Measurements from ENCODE around the gene MYL9.

Gene MYL9

DNA sequence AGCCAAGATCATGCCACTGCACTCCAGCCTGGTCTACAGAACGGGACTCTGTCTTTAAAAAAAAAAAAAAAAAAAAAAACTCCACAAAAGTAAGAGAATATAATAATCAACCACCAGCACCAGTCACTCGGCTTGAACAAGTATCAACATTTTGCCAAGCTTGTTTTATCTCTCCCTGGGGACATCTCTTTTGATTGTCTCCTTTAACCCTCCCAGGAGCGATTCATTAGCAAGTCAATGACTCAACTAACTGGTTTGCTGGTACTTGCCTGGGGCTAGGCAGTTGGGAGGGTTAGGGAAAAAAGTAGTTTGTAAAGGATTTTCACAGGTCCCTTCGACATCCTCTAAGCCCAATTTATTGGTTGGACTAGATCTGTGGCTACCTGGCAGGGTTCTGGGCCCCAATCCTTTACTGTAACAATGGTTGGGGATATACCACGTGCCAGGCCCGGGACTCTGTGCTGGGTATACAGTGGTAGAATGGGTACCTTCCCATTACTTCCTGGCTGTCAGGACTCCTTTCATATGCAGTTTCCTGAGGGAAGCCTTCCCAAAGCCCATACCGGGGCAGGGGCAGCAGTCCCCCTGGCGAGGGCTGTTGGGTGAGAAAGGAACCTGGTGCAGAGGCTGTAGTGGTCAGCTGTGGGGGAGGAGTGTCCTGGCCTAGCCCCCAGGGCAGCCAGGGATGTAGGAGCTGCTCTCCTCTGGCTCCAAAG, 44.2 kb downstream of the MYL9 start:
- no peak overlapping the region for H3K4me3 ChIP-seq (ENCODE audit: low read length in 2 of 2)
- H3K9ac ChIP-seq (ENCODE audit: low read length in 2 of 2), result no peak overlapping the region
- H3K9me3 ChIP-seq (ENCODE audit: control insufficient read depth in 2 of 2, low read length in 2 of 2), result no peaks in the 10 kb centered on the region
- H3K27me3 ChIP-seq (ENCODE audit: control insufficient read depth in 1 of 2, insufficient read depth in 2 of 2, low read length in 2 of 2), result no peaks in the 10 kb centered on the region
- H3K4me1 ChIP-seq (ENCODE audit: control insufficient read depth, insufficient read depth, low read length), result no peaks in the 10 kb centered on the region
- H3K27ac ChIP-seq (ENCODE audit: low read length), result no peak overlapping the region
- peaks cover 7 to 21% of the 10 kb centered on the region in 2 donors for H3K36me3 ChIP-seq (ENCODE audit: control insufficient read depth in 2 of 2, insufficient read depth in 2 of 2, low read length in 2 of 2)

DNA sequence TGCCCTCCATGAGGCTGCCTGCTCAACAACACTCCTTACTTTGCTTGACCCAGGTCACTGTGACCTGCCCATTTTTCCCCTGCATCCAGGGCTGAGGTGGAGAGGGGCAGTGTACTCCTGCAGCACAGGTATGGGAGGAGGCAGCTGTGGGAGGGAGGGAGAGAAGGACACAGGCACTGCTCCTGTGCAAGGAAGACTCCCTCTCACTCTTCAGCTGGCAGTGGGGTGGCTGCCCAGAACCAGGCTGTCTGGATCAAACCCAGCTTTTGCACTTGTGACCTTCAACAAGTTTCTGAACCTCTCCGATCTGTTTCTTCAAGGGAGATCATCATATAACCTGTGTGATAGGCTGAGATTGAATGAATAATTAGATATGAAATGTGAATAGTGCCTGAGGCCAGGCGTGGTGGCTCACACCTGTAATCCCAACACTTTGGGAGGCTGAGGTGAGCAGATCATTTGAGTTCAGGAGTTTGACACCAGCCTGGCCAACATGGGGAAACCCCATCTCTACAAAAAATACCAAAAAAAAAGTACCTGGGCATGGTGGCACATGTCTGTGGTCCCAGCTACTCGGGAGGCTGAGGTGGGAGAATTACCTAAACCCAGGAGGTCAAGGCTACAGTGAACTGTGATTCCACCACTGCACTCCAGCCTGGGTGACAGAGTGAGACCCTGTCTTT, 46.2 kb downstream of the MYL9 start:
- Histone ChIP-seq H3K4me3 (ENCODE audit: low read length in 2 of 2) (no peak overlapping the region), H3K36me3 (ENCODE audit: control insufficient read depth in 2 of 2, insufficient read depth in 2 of 2, low read length in 2 of 2) (peaks cover 3 to 14% of the 10 kb centered on the region in 2 donors), H3K27me3 (ENCODE audit: control insufficient read depth in 1 of 2, insufficient read depth in 2 of 2, low read length in 2 of 2) (no peaks in the 10 kb centered on the region), H3K9ac (ENCODE audit: low read length in 2 of 2) (no peak overlapping the region), H3K27ac (ENCODE audit: low read length) (no peak overlapping the region), H3K4me1 (ENCODE audit: control insufficient read depth, insufficient read depth, low read length) (no peaks in the 10 kb centered on the region), H3K9me3 (ENCODE audit: control insufficient read depth in 2 of 2, low read length in 2 of 2) (no peaks in the 10 kb centered on the region)

DNA sequence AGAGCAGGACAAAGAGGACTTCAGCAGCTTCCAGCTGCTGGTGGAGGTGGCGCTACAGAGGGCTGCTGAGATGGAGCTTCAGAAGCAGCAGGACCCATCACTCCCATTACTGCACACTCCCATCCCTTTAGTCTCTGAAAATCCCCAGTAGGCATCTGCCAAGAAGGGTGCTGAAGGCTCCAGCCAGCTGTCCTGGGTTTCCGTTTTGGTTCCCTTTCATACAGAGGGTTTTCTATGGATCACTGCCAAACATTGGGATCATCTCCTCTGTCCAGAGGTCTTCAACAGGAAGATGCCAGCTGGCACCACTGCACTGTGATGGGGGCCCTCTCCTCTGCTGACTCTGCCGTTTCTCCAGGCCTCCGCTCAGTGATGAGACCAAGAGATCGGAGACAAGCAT, 50.0 kb downstream of the MYL9 start:
- no peak overlapping the region for H3K4me3 ChIP-seq (ENCODE audit: low read length in 2 of 2)
- H3K9ac ChIP-seq (ENCODE audit: low read length in 2 of 2), result no peak overlapping the region
- H3K27ac ChIP-seq (ENCODE audit: low read length), result no peak overlapping the region
- no peaks in the 10 kb centered on the region for H3K27me3 ChIP-seq (ENCODE audit: control insufficient read depth in 1 of 2, insufficient read depth in 2 of 2, low read length in 2 of 2)
- H3K36me3 ChIP-seq (ENCODE audit: control insufficient read depth in 2 of 2, insufficient read depth in 2 of 2, low read length in 2 of 2), result peaks cover 3 to 9% of the 10 kb centered on the region in 2 donors
- no peaks in the 10 kb centered on the region for H3K4me1 ChIP-seq (ENCODE audit: control insufficient read depth, insufficient read depth, low read length)
- H3K9me3 ChIP-seq (ENCODE audit: control insufficient read depth in 2 of 2, low read length in 2 of 2), result no peaks in the 10 kb centered on the region

DNA sequence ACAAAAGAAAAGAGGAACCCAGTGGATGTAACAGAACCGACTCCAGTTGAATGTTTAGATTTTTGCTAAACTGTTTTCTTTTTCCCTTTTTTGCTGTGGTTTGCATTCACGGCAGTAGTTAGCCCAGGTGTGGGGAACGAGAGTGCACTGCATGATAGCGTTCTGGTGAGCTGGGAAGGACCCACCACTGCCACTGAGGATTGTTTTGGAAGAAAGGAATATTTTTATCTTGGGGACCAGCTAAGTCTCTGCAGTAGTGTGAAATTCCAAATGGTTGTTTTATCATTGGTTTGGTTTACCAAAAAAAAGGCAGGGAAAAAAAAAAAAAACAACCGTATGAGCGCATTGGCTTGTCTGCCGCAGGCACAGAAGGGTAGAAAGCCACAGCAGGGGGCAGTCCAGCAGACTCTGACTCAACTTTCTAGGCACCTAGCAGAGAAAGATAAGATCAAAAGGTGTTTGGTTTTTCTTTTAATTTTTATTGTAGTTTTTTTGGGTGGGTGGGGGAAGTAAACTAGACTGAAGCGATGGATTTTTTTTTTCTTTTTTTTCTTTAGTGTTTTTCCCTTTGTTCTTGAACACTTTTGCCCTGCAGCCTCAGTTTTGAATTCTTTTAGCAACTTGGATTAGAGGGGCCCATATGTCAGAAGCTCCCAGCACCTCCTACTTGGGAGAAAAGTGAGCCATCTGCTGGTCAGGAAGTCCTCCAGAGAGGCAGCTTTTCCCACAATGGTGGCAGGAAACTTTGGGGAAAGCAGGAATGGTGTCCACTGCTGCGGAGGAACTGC, 50.7 kb downstream of the MYL9 start:
- Histone ChIP-seq H3K36me3 (ENCODE audit: control insufficient read depth in 2 of 2, insufficient read depth in 2 of 2, low read length in 2 of 2) (peaks cover 3 to 9% of the 10 kb centered on the region in 2 donors), H3K4me1 (ENCODE audit: control insufficient read depth, insufficient read depth, low read length) (no peaks in the 10 kb centered on the region), H3K27ac (ENCODE audit: low read length) (no peak overlapping the region), H3K27me3 (ENCODE audit: control insufficient read depth in 1 of 2, insufficient read depth in 2 of 2, low read length in 2 of 2) (no peaks in the 10 kb centered on the region), H3K9ac (ENCODE audit: low read length in 2 of 2) (no peak overlapping the region), H3K9me3 (ENCODE audit: control insufficient read depth in 2 of 2, low read length in 2 of 2) (no peaks in the 10 kb centered on the region), H3K4me3 (ENCODE audit: low read length in 2 of 2) (no peak overlapping the region)

DNA sequence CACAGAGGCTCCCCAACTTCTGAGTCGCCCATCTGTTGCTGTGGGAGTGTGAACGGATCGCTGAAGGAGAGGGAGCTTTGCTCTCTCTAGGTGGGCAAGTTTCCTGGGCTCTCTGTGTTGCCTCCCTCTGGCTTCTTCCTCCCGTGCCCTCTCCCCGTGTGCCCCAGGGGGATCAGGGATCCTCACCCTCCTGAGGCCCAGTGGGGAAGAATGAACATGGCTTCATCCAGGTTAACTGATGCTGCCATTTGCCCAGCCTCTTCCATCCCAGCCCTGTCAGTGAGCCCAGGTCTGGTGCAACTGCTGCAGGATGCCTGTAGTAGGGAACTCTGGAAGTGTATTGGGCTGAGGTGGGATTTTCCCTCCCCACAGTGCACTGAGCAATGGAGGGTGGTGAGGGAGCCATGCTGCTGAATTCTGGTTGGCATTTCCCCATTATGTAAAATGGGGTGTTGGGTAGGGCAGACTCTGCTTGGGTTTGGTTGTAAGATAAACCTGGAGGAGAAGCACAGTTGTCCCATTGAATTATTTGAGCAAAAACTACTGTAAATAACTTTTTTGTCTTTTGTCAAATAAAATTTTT, 52.1 kb downstream of the MYL9 start:
- Histone ChIP-seq H3K9me3 (ENCODE audit: control insufficient read depth in 2 of 2, low read length in 2 of 2) (no peaks in the 10 kb centered on the region), H3K27me3 (ENCODE audit: control insufficient read depth in 1 of 2, insufficient read depth in 2 of 2, low read length in 2 of 2) (no peaks in the 10 kb centered on the region), H3K4me3 (ENCODE audit: low read length in 2 of 2) (no peak overlapping the region), H3K36me3 (ENCODE audit: control insufficient read depth in 2 of 2, insufficient read depth in 2 of 2, low read length in 2 of 2) (peaks cover 3 to 7% of the 10 kb centered on the region in 2 donors), H3K27ac (ENCODE audit: low read length) (no peak overlapping the region), H3K9ac (ENCODE audit: low read length in 2 of 2) (peak overlapping the region in 1 of 2 donors; percentile 21), H3K4me1 (ENCODE audit: control insufficient read depth, insufficient read depth, low read length) (no peaks in the 10 kb centered on the region)

DNA sequence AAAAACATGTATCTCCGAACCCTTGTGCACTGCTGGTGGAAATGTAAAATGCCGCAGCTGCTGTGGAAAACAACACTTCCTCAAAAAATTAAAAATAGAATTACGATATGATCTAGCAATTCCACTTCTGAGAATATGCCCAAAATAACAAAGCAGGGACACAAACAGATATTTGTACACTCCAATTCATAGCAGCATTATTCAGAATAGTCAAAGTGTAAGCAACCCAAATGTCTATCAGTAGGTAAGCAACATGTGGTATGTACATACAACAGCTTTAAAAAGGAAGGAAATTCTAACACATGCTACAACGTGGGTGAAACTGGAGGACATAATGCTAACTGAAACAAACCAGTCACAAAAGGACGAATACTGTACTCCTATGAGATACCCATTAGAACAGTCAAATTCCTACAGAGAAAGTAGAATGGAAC, 58.6 kb downstream of the MYL9 start:
- no peak overlapping the region for H3K4me3 ChIP-seq (ENCODE audit: low read length in 2 of 2)
- H3K4me1 ChIP-seq (ENCODE audit: control insufficient read depth, insufficient read depth, low read length), result peaks cover 5% of the 10 kb centered on the region
- H3K27ac ChIP-seq (ENCODE audit: low read length), result no peak overlapping the region
- no peak overlapping the region for H3K9ac ChIP-seq (ENCODE audit: low read length in 2 of 2)
- H3K36me3 ChIP-seq (ENCODE audit: control insufficient read depth in 2 of 2, insufficient read depth in 2 of 2, low read length in 2 of 2), result no peaks in the 10 kb centered on the region
- no peaks in the 10 kb centered on the region for H3K9me3 ChIP-seq (ENCODE audit: control insufficient read depth in 2 of 2, low read length in 2 of 2)
- no peaks in the 10 kb centered on the region for H3K27me3 ChIP-seq (ENCODE audit: control insufficient read depth in 1 of 2, insufficient read depth in 2 of 2, low read length in 2 of 2)
